NCI-H524 (cell line): ENCODE data around the gene SETD1B.

Experiments
- DNase-seq, 2 experiments: peaks; one replicate each; lab custom pipeline; 2025; lab: John Stamatoyannopoulos, UW

Gene SETD1B

GRCh38 chr12:121795034-121795968 is 8.5 kb upstream of the SETD1B start:
- peak; percentile 64 to 77 for DNase-seq

- DNase-seq = peak in 1 of 2 experiments; percentile 60
Measured at GRCh38 chr12:121796855-121797751, 6.7 kb upstream of the SETD1B start.

- DNase-seq = peak; percentile 73 to 81
Measured at GRCh38 chr12:121797937-121798786, 5.6 kb upstream of the SETD1B start.

- DNase-seq = peak in 1 of 2 experiments; percentile 47
Measured at GRCh38 chr12:121798787-121799155, 5.0 kb upstream of the SETD1B start.

DNA sequence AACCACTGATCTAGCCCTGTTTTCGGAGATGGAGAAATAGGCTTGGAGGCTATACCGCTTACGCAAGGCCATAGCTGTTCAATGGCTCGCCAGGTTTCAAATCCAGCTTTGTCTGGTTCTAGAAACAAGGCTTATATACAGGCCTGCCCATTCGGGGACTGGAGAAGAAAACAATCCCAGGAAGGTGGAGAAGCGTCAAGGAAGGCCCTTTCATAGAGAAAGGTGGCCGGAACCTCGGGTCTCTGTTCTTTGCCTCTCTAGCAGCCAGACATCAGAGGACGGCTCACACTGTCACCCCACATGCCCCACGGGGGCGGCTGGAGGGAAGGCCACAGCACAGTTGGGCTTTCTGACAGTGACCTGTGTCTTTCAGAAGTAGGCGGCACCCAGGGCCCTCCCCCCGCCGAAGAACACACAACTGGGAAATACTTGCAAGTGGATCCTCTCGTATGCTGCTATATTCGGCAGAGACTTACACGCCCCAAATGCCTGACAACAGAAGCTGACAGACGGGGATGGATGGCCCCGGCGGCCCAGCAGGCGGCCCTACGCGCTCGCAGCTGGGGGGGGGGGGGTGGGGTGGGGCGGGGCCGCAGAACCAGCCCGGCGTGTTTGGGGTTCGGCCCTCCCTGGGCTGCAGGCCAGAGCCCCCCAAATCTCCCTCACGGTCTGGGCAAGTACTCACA is 4.5 kb upstream of the SETD1B start:
- peak; percentile 60 to 79 for DNase-seq

- DNase-seq = peak; percentile 35 to 52
Measured at GRCh38 chr12:121799842-121800693, 3.7 kb upstream of the SETD1B start.

GRCh38 chr12:121800694-121801594 is 2.9 kb upstream of the SETD1B start:
- DNase-seq = peak in 1 of 2 experiments; percentile 33

DNA sequence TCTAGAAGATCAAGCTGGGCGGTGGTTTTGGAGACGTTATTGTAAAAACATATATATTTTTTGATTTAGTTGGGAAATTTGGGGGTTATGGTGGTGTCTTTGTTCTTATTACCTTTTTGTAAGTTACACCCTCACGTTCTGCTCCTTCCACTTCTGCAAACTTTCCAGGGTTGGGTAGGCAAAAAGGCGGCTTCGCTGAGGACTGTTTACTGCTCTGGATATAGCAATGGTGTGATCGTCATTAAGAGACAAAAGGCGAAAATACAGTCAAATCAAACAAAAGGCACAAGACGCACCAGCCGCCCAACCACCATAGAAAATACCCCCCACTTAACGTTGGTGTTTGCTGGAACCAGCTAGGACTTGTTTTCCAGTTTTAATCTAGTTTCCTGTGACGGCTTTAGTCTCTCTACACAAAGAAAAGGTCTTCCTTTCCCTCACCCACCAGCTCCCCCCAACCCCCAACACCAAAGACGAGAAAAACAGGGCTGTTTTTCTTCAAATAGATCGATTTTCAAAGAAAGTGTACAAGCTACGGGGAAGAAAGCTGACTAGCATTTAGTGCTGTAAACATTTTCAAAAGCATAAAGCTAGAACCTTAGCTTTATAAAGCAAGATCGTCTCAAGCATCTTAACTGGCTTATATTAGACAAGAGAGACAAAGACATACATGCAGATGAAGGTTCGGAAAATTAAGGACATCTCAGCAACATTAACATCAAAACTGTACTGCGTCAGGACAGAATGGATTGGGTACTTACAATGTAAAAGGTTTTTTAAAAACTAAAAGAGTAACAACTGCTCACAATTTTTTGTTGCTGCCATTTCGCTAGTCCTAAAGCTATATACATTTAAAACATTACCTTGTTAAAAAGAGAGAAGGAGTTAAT is 2.0 kb upstream of the SETD1B start:
- DNase-seq = peak in 1 of 2 experiments; percentile 37

DNA sequence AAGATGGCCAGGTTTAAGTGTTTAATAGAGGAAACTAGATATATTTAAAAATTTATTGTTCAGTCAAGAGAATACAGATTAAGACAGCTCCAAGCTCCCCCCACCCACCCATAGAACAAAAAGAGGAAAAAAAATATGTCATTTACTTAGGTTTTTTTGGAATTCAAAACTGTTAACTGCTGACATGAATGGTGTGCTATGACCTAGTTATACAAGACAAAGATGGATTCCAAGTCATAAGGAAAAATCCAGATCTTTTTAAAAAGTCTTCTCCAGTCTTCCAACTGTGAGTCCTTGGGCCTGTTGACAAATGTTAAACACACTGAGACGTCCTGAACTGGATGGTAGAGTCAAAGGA is 1.3 kb upstream of the SETD1B start:
- no peak for DNase-seq

DNA sequence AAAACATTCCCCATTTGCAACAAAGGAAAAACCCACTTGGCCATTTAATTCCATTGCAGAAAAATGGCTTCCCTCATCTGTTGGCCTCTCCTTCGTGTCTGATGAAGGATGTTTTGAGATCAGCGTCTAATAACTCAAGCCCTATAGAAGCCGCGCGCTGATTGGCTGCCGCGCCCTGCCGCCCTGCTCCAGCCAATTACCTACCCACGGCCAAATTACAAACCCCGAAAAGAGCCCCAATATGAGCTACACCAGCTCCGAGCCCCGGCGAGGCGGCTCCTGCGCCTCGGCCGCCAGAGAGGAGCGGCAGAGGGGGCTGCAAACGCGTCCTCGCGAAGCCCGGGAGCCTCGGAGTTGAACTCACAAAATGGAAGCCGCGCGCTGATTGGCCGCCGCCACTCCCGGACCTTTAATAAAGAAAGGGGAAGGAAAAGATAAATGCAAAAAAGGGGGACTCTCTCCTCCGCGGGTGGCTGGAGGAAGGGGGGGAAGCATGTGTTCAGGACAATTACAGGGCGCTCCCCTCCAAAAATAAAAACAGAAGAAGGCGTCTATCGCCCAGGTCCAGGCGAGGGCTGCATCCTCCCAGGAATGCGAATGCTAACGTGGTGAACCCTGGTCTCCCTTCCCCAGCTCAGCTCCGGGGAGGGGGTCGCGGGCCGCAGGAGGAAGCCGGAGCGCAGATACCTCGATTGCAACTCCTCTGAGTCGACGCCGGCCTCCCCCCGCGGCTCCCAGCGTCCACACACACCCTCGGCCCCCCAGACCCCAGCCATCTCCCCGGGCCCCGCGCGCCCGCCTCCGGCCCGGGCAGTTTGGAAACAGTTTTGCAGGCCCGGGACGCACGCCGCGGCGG is 738 bp upstream of the SETD1B start:
- peak; percentile 90 to 96 for DNase-seq

DNA sequence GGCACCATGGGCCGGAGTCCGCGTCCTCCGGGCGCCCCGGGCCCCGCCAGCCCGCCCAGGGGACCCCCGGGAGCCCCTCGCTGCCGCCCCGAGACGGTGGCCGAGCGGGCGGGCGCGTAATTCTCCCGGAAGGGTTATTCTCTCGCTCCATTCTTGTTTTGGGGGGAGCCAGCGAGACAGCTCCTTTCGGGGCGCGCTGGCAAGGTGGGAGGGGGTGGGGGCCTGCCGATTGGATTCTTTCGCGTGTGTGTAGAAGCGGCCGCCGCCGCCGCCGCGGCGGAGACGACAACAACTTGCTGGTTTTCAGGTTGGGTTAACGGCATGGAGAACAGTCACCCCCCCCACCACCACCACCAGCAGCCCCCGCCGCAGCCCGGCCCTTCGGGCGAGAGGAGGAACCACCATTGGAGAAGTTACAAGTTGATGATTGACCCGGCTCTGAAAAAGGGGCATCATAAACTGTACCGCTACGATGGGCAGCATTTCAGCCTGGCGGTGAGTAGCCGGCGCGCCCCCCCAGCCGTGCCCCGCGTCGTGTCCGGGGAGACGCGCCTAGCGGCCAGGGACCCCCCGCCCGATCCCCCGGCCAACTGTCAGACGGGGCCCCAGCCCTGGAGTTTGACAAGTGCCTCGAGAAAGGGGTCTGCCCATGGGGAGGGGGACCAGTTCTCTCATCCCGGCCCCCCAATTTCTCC is 755 bp downstream of the SETD1B start:
- peak in 1 of 2 experiments; percentile 17 for DNase-seq

DNA sequence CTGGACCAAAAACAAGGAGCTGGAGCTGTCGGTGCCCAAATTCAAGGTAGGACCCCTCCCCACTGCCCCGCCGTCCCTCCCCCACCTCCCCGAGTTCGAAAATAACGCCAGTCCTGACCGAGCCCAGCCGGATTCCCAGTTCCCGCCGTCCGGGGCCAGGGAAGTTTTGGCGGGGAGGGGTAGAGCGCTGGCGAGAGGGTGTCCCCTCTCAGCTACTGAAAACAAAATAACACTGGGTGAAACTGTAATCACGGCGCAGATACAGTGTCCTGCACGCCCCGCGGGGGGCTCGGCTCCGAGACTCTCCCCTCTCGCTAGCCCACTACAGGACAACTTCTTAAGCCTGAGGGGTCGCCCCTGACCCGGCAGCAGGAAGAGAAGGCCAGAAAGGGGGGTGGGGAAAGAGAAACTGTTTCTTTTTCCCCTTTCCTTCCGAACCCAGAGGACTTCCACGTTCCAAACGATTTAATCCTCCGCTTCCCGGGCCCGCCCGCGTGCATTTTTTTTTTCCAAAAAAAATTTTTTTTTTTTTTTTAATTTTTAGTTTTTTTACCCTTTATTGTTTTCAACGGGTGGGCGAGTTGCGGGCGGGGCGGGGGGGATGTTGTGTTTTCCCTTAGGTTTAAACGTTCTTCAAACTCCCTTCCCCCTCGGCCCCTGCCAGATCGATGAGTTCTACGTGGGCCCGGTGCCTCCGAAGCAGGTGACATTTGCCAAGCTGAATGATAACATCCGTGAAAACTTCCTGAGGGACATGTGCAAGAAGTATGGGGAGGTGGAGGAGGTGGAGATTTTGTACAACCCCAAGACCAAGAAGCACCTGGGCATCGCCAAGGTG is 1.6 kb downstream of the SETD1B start:
- peak in 1 of 2 experiments; percentile 15 for DNase-seq

DNA sequence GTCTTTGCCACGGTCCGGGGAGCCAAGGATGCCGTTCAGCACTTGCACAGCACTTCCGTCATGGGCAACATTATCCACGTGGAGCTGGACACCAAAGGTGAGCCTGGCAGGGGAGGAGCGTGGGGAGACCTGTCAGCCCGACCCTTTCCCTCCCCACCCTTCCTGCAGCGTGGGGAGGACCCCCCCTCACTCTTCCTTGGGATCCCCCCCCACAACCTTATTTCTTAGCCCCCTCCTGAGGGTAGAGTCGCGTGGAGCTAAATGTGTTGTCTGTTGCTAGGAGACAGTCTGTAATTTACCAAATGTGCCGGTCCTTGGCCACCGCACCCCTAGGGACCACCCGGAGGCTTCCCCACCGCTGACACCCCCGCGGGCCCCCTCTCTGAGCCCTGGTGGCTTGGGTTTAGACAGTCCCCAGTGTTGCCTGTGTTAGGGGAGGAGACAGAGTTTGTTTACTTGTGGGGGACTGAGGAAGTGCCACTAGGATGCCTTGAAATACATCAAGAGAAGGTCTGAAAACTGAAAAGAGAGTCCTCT is 2.3 kb downstream of the SETD1B start:
- DNase-seq = no peak

DNA sequence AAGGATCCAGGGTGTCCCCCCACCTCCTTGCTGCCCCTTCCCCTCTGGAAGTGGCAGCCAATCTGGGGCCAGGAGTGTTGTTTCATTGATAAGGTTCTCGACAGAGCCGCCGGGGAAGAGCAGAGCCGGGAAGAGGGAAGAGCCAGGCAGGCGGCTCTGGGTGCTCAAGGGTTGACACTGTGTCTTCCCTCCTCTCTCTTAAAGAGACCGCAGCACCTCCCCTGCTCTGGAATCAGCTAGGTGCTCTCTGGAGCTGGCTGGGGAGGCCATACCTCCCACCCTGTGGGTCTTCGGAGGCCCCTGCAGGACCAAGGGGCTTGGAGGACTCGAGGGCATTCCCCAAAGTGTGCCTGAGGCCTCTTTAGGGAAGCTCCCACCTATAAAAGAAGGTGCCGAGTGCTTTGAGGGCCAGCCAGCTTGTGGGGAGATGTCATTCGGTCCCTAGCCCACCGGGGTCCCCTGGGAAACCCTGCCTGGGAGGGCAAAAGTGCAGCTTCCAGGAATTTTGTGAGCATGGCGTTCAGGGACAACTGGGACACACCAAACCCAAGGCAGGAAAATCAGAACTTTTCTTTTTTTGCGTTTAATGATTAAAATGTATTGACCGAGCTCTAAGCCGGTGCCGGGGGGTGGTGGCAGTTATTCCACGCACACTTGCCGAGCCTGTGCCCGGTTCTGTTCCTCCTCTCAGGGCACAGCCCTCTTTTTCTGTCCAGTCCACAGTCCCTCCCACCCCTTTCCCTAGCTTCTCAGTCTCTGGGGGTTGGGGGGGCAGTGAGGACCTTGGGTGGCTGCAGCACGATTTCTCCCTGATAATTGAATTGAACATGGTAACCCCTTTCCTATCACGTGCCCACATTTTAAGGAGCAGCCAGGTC is 3.0 kb downstream of the SETD1B start:
- DNase-seq = no peak
